ENCODE measurements around the gene WDR13. TPM values are rescaled to one million over a fixed set of nuclear protein-coding genes. Genes with fewer than 3 reads are reported as not detected.

WDR13 gene
- total RNA-seq, 1 donor from 2014 or later = 87.1 TPM

- peak overlapping the region; percentile 96 to 99 for H3K27ac ChIP-seq
- intact Hi-C loops (cut with DNase I) = loop anchor here (10.0 kb wide), 1 partner anchor 119 kb away; the partner anchor contains the start of gene SUV39H1
- H3K4me3 ChIP-seq = peak overlapping the region; percentile 71 to 78
- H3K9me3 ChIP-seq = no peaks in the 10 kb centered on the region
- TF ChIP-seq CTCF (IDR thresholded peaks at IDR 0.05) = no peak
- H3K4me1 ChIP-seq = peaks cover 0 to 7% of the 10 kb centered on the region in 2 donors
- no peaks in the 10 kb centered on the region for H3K27me3 ChIP-seq
- DNase-seq (ENCODE audit: low spot score in 2 of 2) = no peak
- H3K36me3 ChIP-seq = peaks cover 19 to 33% of the 10 kb centered on the region in 2 donors
Observed at GRCh38 chrX:48576108-48576507, 21.2 kb upstream of the WDR13 start.

GRCh38 chrX:48578661-48579128 lies 18.6 kb upstream of the WDR13 start:
- Histone ChIP-seq H3K27me3 (no peaks in the 10 kb centered on the region), H3K9me3 (no peaks in the 10 kb centered on the region), H3K36me3 (peaks cover 19 to 33% of the 10 kb centered on the region in 2 donors), H3K4me1 (peaks cover 0 to 7% of the 10 kb centered on the region in 2 donors), H3K4me3 (no peak overlapping the region), H3K27ac (no peak overlapping the region)
- intact Hi-C loops (cut with DNase I) = loop anchor here (10.0 kb wide), 1 partner anchor 116 kb away; the partner anchor contains the start of gene SUV39H1
- TF ChIP-seq CTCF (IDR thresholded peaks at IDR 0.05) = no peak
- DNase-seq (ENCODE audit: low spot score in 2 of 2) = no peak

DNA sequence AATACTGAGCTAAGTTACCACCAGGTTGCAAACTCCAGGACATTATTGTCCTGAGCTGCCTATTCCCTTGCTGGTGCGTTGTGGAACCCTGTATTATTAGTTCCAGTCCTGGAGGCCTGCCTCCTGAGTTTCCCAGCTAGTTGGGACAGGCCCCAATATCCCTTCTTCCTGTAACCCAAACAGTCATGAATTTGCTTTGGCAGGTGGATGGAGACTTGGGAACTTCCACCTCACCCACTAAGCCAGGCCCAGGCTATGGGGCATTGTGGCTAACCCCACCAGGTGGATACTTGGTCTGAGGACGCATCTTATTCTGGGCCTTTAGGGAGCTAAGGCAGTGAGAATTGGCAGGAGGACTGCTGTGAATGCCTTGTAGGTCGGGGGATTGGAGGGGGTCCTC lies 18.0 kb upstream of the WDR13 start:
- Histone ChIP-seq H3K27me3 (no peaks in the 10 kb centered on the region), H3K27ac (no peak overlapping the region), H3K36me3 (peaks cover 19 to 33% of the 10 kb centered on the region in 2 donors), H3K4me1 (peaks cover 0 to 7% of the 10 kb centered on the region in 2 donors), H3K4me3 (no peak overlapping the region), H3K9me3 (no peaks in the 10 kb centered on the region)
- intact Hi-C loops (cut with DNase I) = loop anchor here (10.0 kb wide), 1 partner anchor 116 kb away; the partner anchor contains the start of gene SUV39H1
- no peak for DNase-seq (ENCODE audit: low spot score in 2 of 2)
- no peak for TF ChIP-seq CTCF (IDR thresholded peaks at IDR 0.05)

GRCh38 chrX:48580662-48581061 lies 16.6 kb upstream of the WDR13 start:
- Histone ChIP-seq H3K27me3 (no peaks in the 10 kb centered on the region), H3K4me3 (no peak overlapping the region)
- no peak for TF ChIP-seq CTCF (IDR thresholded peaks at IDR 0.05)

GRCh38 chrX:48584698-48585097 lies 12.6 kb upstream of the WDR13 start:
- Histone ChIP-seq H3K36me3 (no peaks in the 10 kb centered on the region), H3K9me3 (no peaks in the 10 kb centered on the region), H3K27me3 (no peaks in the 10 kb centered on the region), H3K4me1 (no peaks in the 10 kb centered on the region), H3K27ac (no peak overlapping the region), H3K4me3 (no peak overlapping the region)
- no peak for TF ChIP-seq CTCF (IDR thresholded peaks at IDR 0.05)
- DNase-seq (ENCODE audit: low spot score in 2 of 2) = no peak
- intact Hi-C loops (cut with DNase I) = no loop called here

More at GRCh38 chrX:48580662-48581061, 16.6 kb upstream of the WDR13 start:
- intact Hi-C loops (cut with DNase I) = no loop called here
- Histone ChIP-seq H3K27ac (no peak overlapping the region), H3K36me3 (peaks cover 18 to 29% of the 10 kb centered on the region in 2 donors), H3K9me3 (no peaks in the 10 kb centered on the region), H3K4me1 (peaks cover 0 to 6% of the 10 kb centered on the region in 2 donors)
- no peak for DNase-seq (ENCODE audit: low spot score in 2 of 2)
